ENCODE measurements around the gene POLE. TPM values are rescaled to one million over a fixed set of nuclear protein-coding genes. Genes with fewer than 3 reads are reported as not detected.

The POLE gene
- total and polyA plus RNA-seq, 10 of the 15 experiments (the other 5 are each of a cell fraction or from before 2014, with no cell fraction given), result 2.3 to 103 (median 37.1) TPM

GRCh38 chr12:132703641-132704040 lies 16.5 kb upstream of the POLE start:
- FAIRE-seq (no peak), DNase-seq (ENCODE audit: low read depth, low spot score) (no peak), ATAC-seq (no peak)
- Histone ChIP-seq H3K79me2 (ENCODE audit: control insufficient read depth, insufficient read depth, low read length) (peaks cover 5% of the 10 kb centered on the region), H3K4me3 (no peak overlapping the region), H3K9ac (ENCODE audit: control insufficient read depth, insufficient read depth, low read length) (no peak overlapping the region), H3K36me3 (ENCODE audit: control insufficient read depth in 2 of 2, insufficient read depth in 2 of 2, low read length in 1 of 2) (peaks cover 6 to 9% of the 10 kb centered on the region in 2 experiments), H4K20me1 (ENCODE audit: control insufficient read depth, insufficient read depth) (no peaks in the 10 kb centered on the region), H3K4me2 (ENCODE audit: control insufficient read depth, insufficient read depth) (no peak overlapping the region), H3K9me3 (replicated peaks; ENCODE audit: control insufficient read depth, insufficient read depth, low read length) (no peaks in the 10 kb centered on the region), H3K27me3 (replicated peaks in 1 of 2; ENCODE audit: control insufficient read depth in 2 of 2, insufficient read depth in 2 of 2, low read length in 1 of 2) (no peaks in the 10 kb centered on the region), H3K4me1 (ENCODE audit: control insufficient read depth, insufficient read depth, low read length) (peaks cover 15% of the 10 kb centered on the region), H3K27ac (ENCODE audit: control insufficient read depth, insufficient read depth) (no peak overlapping the region), H2AFZ (ENCODE audit: control insufficient read depth, low read depth, low read length) (no peak overlapping the region)
- POLR2A ChIA-PET, result no interaction called here
- no peak for TF ChIP-seq IRF4 (IDR thresholded peaks at IDR 0.05; ENCODE audit: low read depth, low read length)
- TF ChIP-seq RAD21 (IDR thresholded peaks at IDR 0.05; ENCODE audit: insufficient read depth, low read depth, low read length), result no peak
- no peak for TF ChIP-seq WRNIP1 (IDR thresholded peaks at IDR 0.05; ENCODE audit: borderline replicate concordance, low read depth, low read length)
- TF ChIP-seq BRCA1 (IDR thresholded peaks at IDR 0.05; ENCODE audit: low read depth, low read length), result no peak
- TF ChIP-seq PBX3 (IDR thresholded peaks at IDR 0.05; ENCODE audit: insufficient replicate concordance, low read depth, low read length), result no peak
- TF ChIP-seq SUPT20H (IDR thresholded peaks at IDR 0.05; ENCODE audit: borderline replicate concordance, control insufficient read depth, low read depth, low read length), result no peak
- no peak for TF ChIP-seq DPF2 (IDR thresholded peaks at IDR 0.05)
- SMC1A ChIA-PET (ENCODE audit: uncharacterized antibody, unreplicated experiment), result no interaction called here
- RAD21 ChIA-PET (ENCODE audit: unreplicated experiment), result no interaction called here
- in situ Hi-C loops (cut with MboI), result no loop called here
- 96% methylated on average over 9 of the region's 9 CpGs for WGBS (ENCODE audit: insufficient coverage, insufficient replicate concordance, low lambda C conversion rate, missing lambda C conversion rate)
- no TSS peak for BruUV-seq (replicated peaks)
- intact Hi-C loops (cut with micrococcal nuclease; ENCODE audit: unreplicated experiment), result no loop called here
- CTCF ChIA-PET, result no interaction called here

GRCh38 chr12:132702640-132703039 lies 15.5 kb upstream of the POLE start:
- no peak for DNase-seq (ENCODE audit: low read depth, low spot score)
- no peak overlapping the region for H3K4me2 ChIP-seq (ENCODE audit: control insufficient read depth, insufficient read depth)
- BruUV-seq (replicated peaks), result no TSS peak
- no peaks in the 10 kb centered on the region for H3K9me3 ChIP-seq (replicated peaks; ENCODE audit: control insufficient read depth, insufficient read depth, low read length)
- CTCF ChIA-PET, result no interaction called here
- H3K9ac ChIP-seq (ENCODE audit: control insufficient read depth, insufficient read depth, low read length), result no peak overlapping the region
- FAIRE-seq, result no peak
- peaks cover 6 to 9% of the 10 kb centered on the region in 2 experiments for H3K36me3 ChIP-seq (ENCODE audit: control insufficient read depth in 2 of 2, insufficient read depth in 2 of 2, low read length in 1 of 2)
- WGBS (ENCODE audit: insufficient coverage, insufficient replicate concordance, low lambda C conversion rate, missing lambda C conversion rate), result 63% methylated on average over 4 of the region's 4 CpGs
- H2AFZ ChIP-seq (ENCODE audit: control insufficient read depth, low read depth, low read length), result no peak overlapping the region
- H4K20me1 ChIP-seq (ENCODE audit: control insufficient read depth, insufficient read depth), result no peaks in the 10 kb centered on the region
- peaks cover 15% of the 10 kb centered on the region for H3K4me1 ChIP-seq (ENCODE audit: control insufficient read depth, insufficient read depth, low read length)
- no peak overlapping the region for H3K4me3 ChIP-seq
- peak; percentile 30; the same call in 2 of the 3 replicates for ATAC-seq
- RAD21 ChIA-PET (ENCODE audit: unreplicated experiment), result no interaction called here
- TF ChIP-seq RBBP5 (conservative IDR thresholded peaks at IDR 0.05) (no peak), RAD21 (IDR thresholded peaks at IDR 0.05; ENCODE audit: insufficient read depth, low read depth, low read length) (peak; percentile 16; the same call in 1 of the 2 replicates)
- in situ Hi-C loops (cut with MboI), result no loop called here
- POLR2A ChIA-PET, result no interaction called here
- H3K27ac ChIP-seq (ENCODE audit: control insufficient read depth, insufficient read depth), result no peak overlapping the region
- SMC1A ChIA-PET (ENCODE audit: uncharacterized antibody, unreplicated experiment), result no interaction called here
- peaks cover 5% of the 10 kb centered on the region for H3K79me2 ChIP-seq (ENCODE audit: control insufficient read depth, insufficient read depth, low read length)
- intact Hi-C loops (cut with micrococcal nuclease; ENCODE audit: unreplicated experiment), result no loop called here
- H3K27me3 ChIP-seq (replicated peaks in 1 of 2; ENCODE audit: control insufficient read depth in 2 of 2, insufficient read depth in 2 of 2, low read length in 1 of 2), result no peaks in the 10 kb centered on the region

All from GM12878 (cell line).